ENCODE measurements around the gene KHK. TPM values are rescaled to one million over a fixed set of nuclear protein-coding genes. Genes with fewer than 3 reads are reported as not detected.

KHK gene
- total RNA-seq, 1 experiment from 2014 or later, result 1.5 TPM

DNA sequence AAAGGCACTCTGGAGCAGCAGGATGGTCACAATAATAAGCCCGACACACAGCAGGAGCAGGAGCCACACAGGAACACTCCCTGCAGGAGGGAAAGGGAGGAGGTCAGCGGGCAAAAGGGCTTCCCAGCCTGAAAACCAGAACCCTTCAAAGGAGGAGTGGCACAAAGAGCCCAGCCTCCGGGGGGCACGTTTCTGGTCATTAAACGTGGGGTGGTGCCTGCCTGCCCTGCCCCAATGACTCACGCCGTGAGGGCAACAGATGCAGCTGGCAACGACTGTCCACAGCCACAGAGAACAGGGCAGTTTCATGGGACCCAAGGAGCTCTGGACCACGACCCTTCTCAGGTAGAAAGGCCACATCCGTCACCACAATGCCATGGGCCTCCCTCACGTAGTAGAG, 44.9 kb downstream of the KHK start:
- Histone ChIP-seq H3K27ac (ENCODE audit: low read length) (no peak overlapping the region), H3K4me1 (ENCODE audit: control insufficient read depth, insufficient read depth, low read length) (peaks cover 5% of the 10 kb centered on the region), H3K4me3 (ENCODE audit: low read depth in 2 of 2, low read length in 2 of 2) (no peak overlapping the region), H3K9me3 (ENCODE audit: control insufficient read depth, insufficient read depth, low read depth, low read length) (no peaks in the 10 kb centered on the region), H3K36me3 (ENCODE audit: control insufficient read depth, insufficient read depth, low read length) (peaks cover 4% of the 10 kb centered on the region; the same call in 1 of the 2 replicates), H3K27me3 (ENCODE audit: control insufficient read depth, insufficient read depth, low read length) (no peaks in the 10 kb centered on the region)
- CTCF ChIA-PET, result no interaction called here
- ATAC-seq (no peak), DNase-seq (ENCODE audit: low read depth, low spot score) (no peak)
- intact Hi-C loops (cut with micrococcal nuclease; ENCODE audit: unreplicated experiment) (no loop called here), in situ Hi-C loops (cut with HindIII; ENCODE audit: low pct_unique_long_range_greater_than_20kb, low sequenced_read_pairs) (no loop called here)
- TF ChIP-seq POLR2AphosphoS5 (IDR thresholded peaks at IDR 0.05; ENCODE audit: low read depth, low read length) (no peak), TCF7L2 (IDR thresholded peaks at IDR 0.05; ENCODE audit: low read depth, low read length) (no peak), SIN3A (IDR thresholded peaks at IDR 0.05; ENCODE audit: borderline replicate concordance, insufficient read depth, low read depth, low read length) (no peak)
- TF ChIP-seq, protein P1, sequence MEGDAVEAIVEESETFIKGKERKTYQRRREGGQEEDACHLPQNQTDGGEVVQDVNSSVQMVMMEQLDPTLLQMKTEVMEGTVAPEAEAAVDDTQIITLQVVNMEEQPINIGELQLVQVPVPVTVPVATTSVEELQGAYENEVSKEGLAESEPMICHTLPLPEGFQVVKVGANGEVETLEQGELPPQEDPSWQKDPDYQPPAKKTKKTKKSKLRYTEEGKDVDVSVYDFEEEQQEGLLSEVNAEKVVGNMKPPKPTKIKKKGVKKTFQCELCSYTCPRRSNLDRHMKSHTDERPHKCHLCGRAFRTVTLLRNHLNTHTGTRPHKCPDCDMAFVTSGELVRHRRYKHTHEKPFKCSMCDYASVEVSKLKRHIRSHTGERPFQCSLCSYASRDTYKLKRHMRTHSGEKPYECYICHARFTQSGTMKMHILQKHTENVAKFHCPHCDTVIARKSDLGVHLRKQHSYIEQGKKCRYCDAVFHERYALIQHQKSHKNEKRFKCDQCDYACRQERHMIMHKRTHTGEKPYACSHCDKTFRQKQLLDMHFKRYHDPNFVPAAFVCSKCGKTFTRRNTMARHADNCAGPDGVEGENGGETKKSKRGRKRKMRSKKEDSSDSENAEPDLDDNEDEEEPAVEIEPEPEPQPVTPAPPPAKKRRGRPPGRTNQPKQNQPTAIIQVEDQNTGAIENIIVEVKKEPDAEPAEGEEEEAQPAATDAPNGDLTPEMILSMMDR (IDR thresholded peaks at IDR 0.05), result no peak
- TF ChIP-seq, protein P2, sequence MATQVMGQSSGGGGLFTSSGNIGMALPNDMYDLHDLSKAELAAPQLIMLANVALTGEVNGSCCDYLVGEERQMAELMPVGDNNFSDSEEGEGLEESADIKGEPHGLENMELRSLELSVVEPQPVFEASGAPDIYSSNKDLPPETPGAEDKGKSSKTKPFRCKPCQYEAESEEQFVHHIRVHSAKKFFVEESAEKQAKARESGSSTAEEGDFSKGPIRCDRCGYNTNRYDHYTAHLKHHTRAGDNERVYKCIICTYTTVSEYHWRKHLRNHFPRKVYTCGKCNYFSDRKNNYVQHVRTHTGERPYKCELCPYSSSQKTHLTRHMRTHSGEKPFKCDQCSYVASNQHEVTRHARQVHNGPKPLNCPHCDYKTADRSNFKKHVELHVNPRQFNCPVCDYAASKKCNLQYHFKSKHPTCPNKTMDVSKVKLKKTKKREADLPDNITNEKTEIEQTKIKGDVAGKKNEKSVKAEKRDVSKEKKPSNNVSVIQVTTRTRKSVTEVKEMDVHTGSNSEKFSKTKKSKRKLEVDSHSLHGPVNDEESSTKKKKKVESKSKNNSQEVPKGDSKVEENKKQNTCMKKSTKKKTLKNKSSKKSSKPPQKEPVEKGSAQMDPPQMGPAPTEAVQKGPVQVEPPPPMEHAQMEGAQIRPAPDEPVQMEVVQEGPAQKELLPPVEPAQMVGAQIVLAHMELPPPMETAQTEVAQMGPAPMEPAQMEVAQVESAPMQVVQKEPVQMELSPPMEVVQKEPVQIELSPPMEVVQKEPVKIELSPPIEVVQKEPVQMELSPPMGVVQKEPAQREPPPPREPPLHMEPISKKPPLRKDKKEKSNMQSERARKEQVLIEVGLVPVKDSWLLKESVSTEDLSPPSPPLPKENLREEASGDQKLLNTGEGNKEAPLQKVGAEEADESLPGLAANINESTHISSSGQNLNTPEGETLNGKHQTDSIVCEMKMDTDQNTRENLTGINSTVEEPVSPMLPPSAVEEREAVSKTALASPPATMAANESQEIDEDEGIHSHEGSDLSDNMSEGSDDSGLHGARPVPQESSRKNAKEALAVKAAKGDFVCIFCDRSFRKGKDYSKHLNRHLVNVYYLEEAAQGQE (IDR thresholded peaks at IDR 0.05; ENCODE audit: insufficient read depth in 1 of 2, low read depth in 2 of 2, low read length in 1 of 2), result no peak
- POLR2A ChIA-PET, result no interaction called here
- BruUV-seq (replicated peaks), result no TSS peak

DNA sequence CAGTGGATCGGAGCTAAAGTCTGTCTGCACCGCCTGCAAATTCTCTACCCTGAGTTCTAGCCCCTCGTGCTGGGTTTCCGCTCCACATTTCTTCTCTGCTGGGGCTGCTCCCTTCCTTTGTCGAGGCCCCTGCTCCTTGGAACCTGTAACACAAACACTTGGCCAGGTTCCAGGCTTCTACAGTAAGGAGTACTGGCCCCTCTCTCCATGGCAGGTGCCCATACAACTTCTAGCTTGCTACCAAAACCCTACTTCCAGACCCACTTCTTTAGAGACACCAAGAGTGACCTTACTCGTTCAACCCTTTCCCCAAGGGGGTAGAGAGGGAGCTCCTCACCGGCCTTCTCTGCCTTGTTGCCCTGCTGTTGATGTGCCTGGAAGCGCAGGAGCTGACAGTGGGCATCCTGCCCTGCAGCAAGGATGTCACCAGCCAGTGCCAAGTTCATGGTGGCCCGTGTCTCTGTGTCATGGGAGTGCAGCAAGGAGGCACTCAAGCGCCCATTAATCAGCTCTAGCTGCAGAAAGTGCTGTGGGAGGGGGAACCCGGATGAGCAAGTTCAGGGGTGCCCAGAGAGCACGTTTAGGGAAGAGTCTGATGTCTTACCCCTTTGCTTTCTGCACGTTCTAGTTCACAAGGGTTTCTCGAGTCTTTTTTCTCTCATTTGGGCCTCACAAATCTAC, 46.8 kb downstream of the KHK start:
- TF ChIP-seq, protein P1 (IDR thresholded peaks at IDR 0.05), result no peak
- TF ChIP-seq SIN3A (IDR thresholded peaks at IDR 0.05; ENCODE audit: borderline replicate concordance, insufficient read depth, low read depth, low read length), result no peak
- no peak for TF ChIP-seq POLR2AphosphoS5 (IDR thresholded peaks at IDR 0.05; ENCODE audit: low read depth, low read length)
- no peak for TF ChIP-seq TCF7L2 (IDR thresholded peaks at IDR 0.05; ENCODE audit: low read depth, low read length)
- TF ChIP-seq, protein P2 (IDR thresholded peaks at IDR 0.05; ENCODE audit: insufficient read depth in 1 of 2, low read depth in 2 of 2, low read length in 1 of 2), result no peak
- ChIA-PET CTCF (interaction anchor here (0.9 kb wide), 1 partner anchor 66 kb away, joined by 3 read pairs; no protein-coding TSS in a partner anchor), POLR2A (no interaction called here)
- DNase-seq (ENCODE audit: low read depth, low spot score), result no peak
- peak overlapping the region; percentile 84 for H3K27ac ChIP-seq (ENCODE audit: low read length)
- intact Hi-C loops (cut with micrococcal nuclease; ENCODE audit: unreplicated experiment) (no loop called here), in situ Hi-C loops (cut with HindIII; ENCODE audit: low pct_unique_long_range_greater_than_20kb, low sequenced_read_pairs) (no loop called here)
- ATAC-seq, result no peak
- H3K27me3 ChIP-seq (ENCODE audit: control insufficient read depth, insufficient read depth, low read length), result no peaks in the 10 kb centered on the region
- H3K9me3 ChIP-seq (ENCODE audit: control insufficient read depth, insufficient read depth, low read depth, low read length), result no peaks in the 10 kb centered on the region
- peak overlapping the region; percentile 94 to 97 for H3K4me3 ChIP-seq (ENCODE audit: low read depth in 2 of 2, low read length in 2 of 2)
- BruUV-seq (replicated peaks), result no TSS peak
- H3K36me3 ChIP-seq (ENCODE audit: control insufficient read depth, insufficient read depth, low read length), result peaks cover 4% of the 10 kb centered on the region; the same call in 1 of the 2 replicates
- peaks cover 5% of the 10 kb centered on the region for H3K4me1 ChIP-seq (ENCODE audit: control insufficient read depth, insufficient read depth, low read length)

All from Panc1 (cell line).